Bronchial epithelial cell (primary cell): ENCODE results near the gene SNHG17. TPM values are rescaled to one million over a fixed set of nuclear protein-coding genes. Genes with fewer than 3 reads are reported as not detected.
A peak's percentile ranks its signal among the peaks of the same experiment; 100 is the strongest.

Source experiments
- DNase-seq: peaks from one replicate; pipeline ENCODE4 v3.0.0-alpha.2; 2010; ENCODE audit warnings: low read depth
- FAIRE-seq: peaks from 2 replicates; lab custom pipeline; 2011; peaks lifted over from hg19 to GRCh38; lab: Jason Lieb, UNC
- H3K27me3 ChIP-seq: 2 replicates; pipeline ENCODE4 v1.5.1; 2011; ENCODE audit warnings: low read length; ENCODE audit not compliant: control insufficient read depth, insufficient read depth
- H3K36me3 ChIP-seq: 2 replicates; pipeline ENCODE4 v1.5.1; 2011; ENCODE audit warnings: low read length; ENCODE audit not compliant: control insufficient read depth, insufficient read depth
- H3K4me3 ChIP-seq: 2 replicates; pipeline ENCODE4 v1.5.1; 2011; ENCODE audit warnings: mild to moderate bottlenecking, low read depth, low read length, control low read depth
- total RNA-seq: library from RNA; depleted of rRNA; stranded (reverse); fragments of >200 nt; gene quantifications from 2 replicates; pipeline ENCODE4 v1.2.1, GENCODE V29; 2014
- TF ChIP-seq, protein P1 (sequence below): IDR thresholded peaks from 2 replicates; pipeline ENCODE4 v1.5.1; 2011; ENCODE audit warnings: mild to moderate bottlenecking, moderate library complexity, low read length, control low read depth, inconsistent platforms; ENCODE audit not compliant: insufficient read depth, severe bottlenecking

SNHG17 gene
- total RNA-seq, 1 donor from 2014 or later = 19.5 TPM

DNA sequence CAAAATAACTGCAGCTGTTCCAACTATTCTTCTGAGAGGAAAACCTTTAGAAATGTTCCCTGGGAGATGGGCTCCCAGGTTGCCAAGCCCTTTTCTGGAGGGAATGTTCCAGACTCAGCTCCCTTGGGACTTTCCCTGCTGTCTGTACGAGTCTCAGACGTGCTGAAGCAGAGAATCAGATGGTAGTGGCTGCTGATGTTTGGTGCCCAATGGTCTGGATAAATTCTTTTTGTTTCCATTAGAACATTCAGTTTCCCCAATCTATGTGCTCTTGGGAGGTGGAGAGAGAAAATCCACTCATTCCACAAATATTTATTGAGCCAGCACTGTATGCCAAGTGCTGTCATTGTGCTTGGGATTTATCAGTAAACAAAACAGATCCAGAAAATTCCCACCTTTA is 40.0 kb downstream of the SNHG17 start:
- DNase-seq = no peak
- no peak for FAIRE-seq
- Histone ChIP-seq H3K27me3 (no peaks in the 10 kb centered on the region), H3K36me3 (no peaks in the 10 kb centered on the region), H3K4me3 (no peak overlapping the region)
- TF ChIP-seq, protein P1, sequence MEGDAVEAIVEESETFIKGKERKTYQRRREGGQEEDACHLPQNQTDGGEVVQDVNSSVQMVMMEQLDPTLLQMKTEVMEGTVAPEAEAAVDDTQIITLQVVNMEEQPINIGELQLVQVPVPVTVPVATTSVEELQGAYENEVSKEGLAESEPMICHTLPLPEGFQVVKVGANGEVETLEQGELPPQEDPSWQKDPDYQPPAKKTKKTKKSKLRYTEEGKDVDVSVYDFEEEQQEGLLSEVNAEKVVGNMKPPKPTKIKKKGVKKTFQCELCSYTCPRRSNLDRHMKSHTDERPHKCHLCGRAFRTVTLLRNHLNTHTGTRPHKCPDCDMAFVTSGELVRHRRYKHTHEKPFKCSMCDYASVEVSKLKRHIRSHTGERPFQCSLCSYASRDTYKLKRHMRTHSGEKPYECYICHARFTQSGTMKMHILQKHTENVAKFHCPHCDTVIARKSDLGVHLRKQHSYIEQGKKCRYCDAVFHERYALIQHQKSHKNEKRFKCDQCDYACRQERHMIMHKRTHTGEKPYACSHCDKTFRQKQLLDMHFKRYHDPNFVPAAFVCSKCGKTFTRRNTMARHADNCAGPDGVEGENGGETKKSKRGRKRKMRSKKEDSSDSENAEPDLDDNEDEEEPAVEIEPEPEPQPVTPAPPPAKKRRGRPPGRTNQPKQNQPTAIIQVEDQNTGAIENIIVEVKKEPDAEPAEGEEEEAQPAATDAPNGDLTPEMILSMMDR = no peak

- no peak for FAIRE-seq
- Histone ChIP-seq H3K4me3 (no peak overlapping the region), H3K36me3 (no peaks in the 10 kb centered on the region), H3K27me3 (no peaks in the 10 kb centered on the region)
- DNase-seq = no peak
- TF ChIP-seq, protein P1 = no peak
Observed at GRCh38 chr20:38393259-38393658, 41.9 kb downstream of the SNHG17 start.

GRCh38 chr20:38392356-38392755 is 42.8 kb downstream of the SNHG17 start:
- no peak overlapping the region for H3K4me3 ChIP-seq
- no peaks in the 10 kb centered on the region for H3K36me3 ChIP-seq
- DNase-seq (peak; percentile 11), FAIRE-seq (no peak)
- TF ChIP-seq, protein P1 = no peak
- H3K27me3 ChIP-seq = no peaks in the 10 kb centered on the region

GRCh38 chr20:38387953-38388352 is 47.2 kb downstream of the SNHG17 start:
- Histone ChIP-seq H3K36me3 (no peaks in the 10 kb centered on the region), H3K27me3 (no peaks in the 10 kb centered on the region), H3K4me3 (no peak overlapping the region)
- DNase-seq (no peak), FAIRE-seq (no peak)
- TF ChIP-seq, protein P1 = no peak

GRCh38 chr20:38386851-38387250 is 48.3 kb downstream of the SNHG17 start:
- no peak for FAIRE-seq
- DNase-seq = no peak
- H3K36me3 ChIP-seq = no peaks in the 10 kb centered on the region
- H3K27me3 ChIP-seq = no peaks in the 10 kb centered on the region
- no peak overlapping the region for H3K4me3 ChIP-seq
- TF ChIP-seq, protein P1 = no peak

DNA sequence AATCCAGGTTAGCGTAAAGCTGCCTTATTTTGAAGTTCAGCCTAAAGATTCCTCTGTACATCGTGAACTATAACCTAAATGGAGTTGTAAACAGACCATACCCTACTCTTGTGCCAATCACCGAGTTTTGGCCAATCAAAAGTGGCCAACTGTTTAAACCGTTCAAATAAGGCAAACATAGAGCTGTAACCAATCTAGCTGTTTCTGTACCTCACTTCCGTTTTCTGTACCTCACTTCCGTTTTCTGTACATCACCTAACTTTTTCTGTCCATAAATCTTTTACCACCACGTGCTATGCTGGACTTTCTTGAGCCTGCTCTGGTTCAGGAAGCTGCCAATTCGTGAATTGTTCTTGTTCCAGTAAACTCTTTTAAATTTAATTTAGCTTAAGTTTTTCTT is 49.1 kb downstream of the SNHG17 start:
- DNase-seq (no peak), FAIRE-seq (no peak)
- no peaks in the 10 kb centered on the region for H3K27me3 ChIP-seq
- no peak overlapping the region for H3K4me3 ChIP-seq
- TF ChIP-seq, protein P1 = no peak
- H3K36me3 ChIP-seq = no peaks in the 10 kb centered on the region
